ENCODE measurements around the gene RGS8. TPM values are rescaled to one million over a fixed set of nuclear protein-coding genes. Genes with fewer than 3 reads are reported as not detected.

The RGS8 gene
- polyA plus RNA-seq, 2 of the 4 experiments (the other 2 are of a cell fraction): not detected

- DNase-seq (ENCODE audit: low read depth in 1 of 2, low spot score in 1 of 2): no peak
- WGBS (ENCODE audit: missing lambda C conversion rate): 43% methylated on average over 2 of the region's 2 CpGs
- FAIRE-seq: no peak
- no peak overlapping the region for H3K4me3 ChIP-seq
- H3K9me3 ChIP-seq: no peaks in the 10 kb centered on the region
- H3K4me2 ChIP-seq: no peak overlapping the region; the same call in 2 of the 3 replicates
- TF ChIP-seq HOXA7 (CRISPR knock-in tag; IDR thresholded peaks at IDR 0.05): no peak
- no peak for TF ChIP-seq HEYL (CRISPR knock-in tag; IDR thresholded peaks at IDR 0.05)
- TF ChIP-seq TFCP2L1 (CRISPR knock-in tag; IDR thresholded peaks at IDR 0.05): no peak
- TF ChIP-seq NPAS2 (CRISPR knock-in tag; IDR thresholded peaks at IDR 0.05; ENCODE audit: borderline replicate concordance): no peak
- TF ChIP-seq HDAC2 (IDR thresholded peaks at IDR 0.05): no peak
- TF ChIP-seq, protein P1, sequence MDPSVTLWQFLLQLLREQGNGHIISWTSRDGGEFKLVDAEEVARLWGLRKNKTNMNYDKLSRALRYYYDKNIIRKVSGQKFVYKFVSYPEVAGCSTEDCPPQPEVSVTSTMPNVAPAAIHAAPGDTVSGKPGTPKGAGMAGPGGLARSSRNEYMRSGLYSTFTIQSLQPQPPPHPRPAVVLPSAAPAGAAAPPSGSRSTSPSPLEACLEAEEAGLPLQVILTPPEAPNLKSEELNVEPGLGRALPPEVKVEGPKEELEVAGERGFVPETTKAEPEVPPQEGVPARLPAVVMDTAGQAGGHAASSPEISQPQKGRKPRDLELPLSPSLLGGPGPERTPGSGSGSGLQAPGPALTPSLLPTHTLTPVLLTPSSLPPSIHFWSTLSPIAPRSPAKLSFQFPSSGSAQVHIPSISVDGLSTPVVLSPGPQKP (IDR thresholded peaks at IDR 0.05; ENCODE audit: low read depth, low read length): no peak
- TF ChIP-seq, protein P2, sequence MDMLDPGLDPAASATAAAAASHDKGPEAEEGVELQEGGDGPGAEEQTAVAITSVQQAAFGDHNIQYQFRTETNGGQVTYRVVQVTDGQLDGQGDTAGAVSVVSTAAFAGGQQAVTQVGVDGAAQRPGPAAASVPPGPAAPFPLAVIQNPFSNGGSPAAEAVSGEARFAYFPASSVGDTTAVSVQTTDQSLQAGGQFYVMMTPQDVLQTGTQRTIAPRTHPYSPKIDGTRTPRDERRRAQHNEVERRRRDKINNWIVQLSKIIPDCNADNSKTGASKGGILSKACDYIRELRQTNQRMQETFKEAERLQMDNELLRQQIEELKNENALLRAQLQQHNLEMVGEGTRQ (IDR thresholded peaks at IDR 0.05): no peak
- ChIA-PET POLR2A (no interaction called here), CTCF (interaction anchor here (0.7 to 1.3 kb wide), 3 partner anchors 8 to 103 kb away, joined by 3 to 5 read pairs (median 3); no protein-coding TSS in a partner anchor)
- no peak for ATAC-seq
- peaks cover 16% of the 10 kb centered on the region for H3K4me1 ChIP-seq
- no peak overlapping the region for H3K27ac ChIP-seq
Observed at GRCh38 chr1:182682898-182683501, 1.4 kb downstream of the RGS8 start.

- Histone ChIP-seq H3K4me2 (no peak overlapping the region), H3K27ac (no peak overlapping the region), H3K9me3 (no peaks in the 10 kb centered on the region), H3K4me3 (no peak overlapping the region), H3K4me1 (peaks cover 16% of the 10 kb centered on the region)
- WGBS (ENCODE audit: missing lambda C conversion rate): 0% methylated on average over 1 of the region's 1 CpG
- ChIA-PET POLR2A (no interaction called here), CTCF (interaction anchor here (0.8 to 1.3 kb wide), 2 partner anchors 9 to 104 kb away, joined by 3 to 5 read pairs; no protein-coding TSS in a partner anchor)
- no peak for TF ChIP-seq CHD2 (IDR thresholded peaks at IDR 0.05; ENCODE audit: low read length, partially characterized antibody)
- no peak for TF ChIP-seq TFCP2L1 (CRISPR knock-in tag; IDR thresholded peaks at IDR 0.05)
- TF ChIP-seq KDM1A (IDR thresholded peaks at IDR 0.05; ENCODE audit: low read depth): no peak
- TF ChIP-seq ESRRA (IDR thresholded peaks at IDR 0.05; ENCODE audit: borderline replicate concordance, low read length): no peak
- TF ChIP-seq, protein P2 (IDR thresholded peaks at IDR 0.05): no peak
- TF ChIP-seq, protein P3, sequence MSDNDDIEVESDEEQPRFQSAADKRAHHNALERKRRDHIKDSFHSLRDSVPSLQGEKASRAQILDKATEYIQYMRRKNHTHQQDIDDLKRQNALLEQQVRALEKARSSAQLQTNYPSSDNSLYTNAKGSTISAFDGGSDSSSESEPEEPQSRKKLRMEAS (IDR thresholded peaks at IDR 0.05): no peak
- TF ChIP-seq, protein P4, sequence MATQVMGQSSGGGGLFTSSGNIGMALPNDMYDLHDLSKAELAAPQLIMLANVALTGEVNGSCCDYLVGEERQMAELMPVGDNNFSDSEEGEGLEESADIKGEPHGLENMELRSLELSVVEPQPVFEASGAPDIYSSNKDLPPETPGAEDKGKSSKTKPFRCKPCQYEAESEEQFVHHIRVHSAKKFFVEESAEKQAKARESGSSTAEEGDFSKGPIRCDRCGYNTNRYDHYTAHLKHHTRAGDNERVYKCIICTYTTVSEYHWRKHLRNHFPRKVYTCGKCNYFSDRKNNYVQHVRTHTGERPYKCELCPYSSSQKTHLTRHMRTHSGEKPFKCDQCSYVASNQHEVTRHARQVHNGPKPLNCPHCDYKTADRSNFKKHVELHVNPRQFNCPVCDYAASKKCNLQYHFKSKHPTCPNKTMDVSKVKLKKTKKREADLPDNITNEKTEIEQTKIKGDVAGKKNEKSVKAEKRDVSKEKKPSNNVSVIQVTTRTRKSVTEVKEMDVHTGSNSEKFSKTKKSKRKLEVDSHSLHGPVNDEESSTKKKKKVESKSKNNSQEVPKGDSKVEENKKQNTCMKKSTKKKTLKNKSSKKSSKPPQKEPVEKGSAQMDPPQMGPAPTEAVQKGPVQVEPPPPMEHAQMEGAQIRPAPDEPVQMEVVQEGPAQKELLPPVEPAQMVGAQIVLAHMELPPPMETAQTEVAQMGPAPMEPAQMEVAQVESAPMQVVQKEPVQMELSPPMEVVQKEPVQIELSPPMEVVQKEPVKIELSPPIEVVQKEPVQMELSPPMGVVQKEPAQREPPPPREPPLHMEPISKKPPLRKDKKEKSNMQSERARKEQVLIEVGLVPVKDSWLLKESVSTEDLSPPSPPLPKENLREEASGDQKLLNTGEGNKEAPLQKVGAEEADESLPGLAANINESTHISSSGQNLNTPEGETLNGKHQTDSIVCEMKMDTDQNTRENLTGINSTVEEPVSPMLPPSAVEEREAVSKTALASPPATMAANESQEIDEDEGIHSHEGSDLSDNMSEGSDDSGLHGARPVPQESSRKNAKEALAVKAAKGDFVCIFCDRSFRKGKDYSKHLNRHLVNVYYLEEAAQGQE (IDR thresholded peaks at IDR 0.05): no peak
- TF ChIP-seq CHD4 (IDR thresholded peaks at IDR 0.05; ENCODE audit: borderline replicate concordance): no peak
- no peak for TF ChIP-seq EP300 (IDR thresholded peaks at IDR 0.05)
- no peak for TF ChIP-seq FOSB (CRISPR knock-in tag; IDR thresholded peaks at IDR 0.05)
- TF ChIP-seq E2F6 (IDR thresholded peaks at IDR 0.05; ENCODE audit: borderline replicate concordance, low read depth): no peak
- TF ChIP-seq MAZ (IDR thresholded peaks at IDR 0.05; ENCODE audit: borderline replicate concordance, low read depth, low read length): no peak
- no peak for TF ChIP-seq PBX3 (IDR thresholded peaks at IDR 0.05)
- no peak for TF ChIP-seq CTCF (IDR thresholded peaks at IDR 0.05)
- TF ChIP-seq BHLHE40 (IDR thresholded peaks at IDR 0.05; ENCODE audit: low read depth, low read length): no peak
- no peak for TF ChIP-seq ZC3H11A (IDR thresholded peaks at IDR 0.05)
- TF ChIP-seq ZFP36 (IDR thresholded peaks at IDR 0.05; ENCODE audit: borderline replicate concordance, partially characterized antibody): no peak
- no peak for DNase-seq (ENCODE audit: low read depth in 1 of 2, low spot score in 1 of 2)
- no peak for FAIRE-seq
- no peak for ATAC-seq
Observed at GRCh38 chr1:182682406-182682805, 2.0 kb downstream of the RGS8 start.
